ENCODE measurements around the gene CEP104. TPM values are rescaled to one million over a fixed set of nuclear protein-coding genes. Genes with fewer than 3 reads are reported as not detected.

Gene CEP104
- total and polyA plus RNA-seq, 7 experiments from 2014 or later, result 12.7 to 68.0 (median 44.5) TPM

GRCh38 chr1:3783651-3784474 is 73.1 kb downstream of the CEP104 start:
- Histone ChIP-seq H3K4me1 (ENCODE audit: control insufficient read depth in 2 of 2, insufficient read depth in 2 of 2, low read length in 2 of 2) (peaks cover 0 to 15% of the 10 kb centered on the region in 2 donors), H3K27me3 (ENCODE audit: control insufficient read depth in 2 of 2, insufficient read depth in 2 of 2, low read length in 2 of 2) (no peaks in the 10 kb centered on the region), H3K9me3 (ENCODE audit: control insufficient read depth in 2 of 3, low read length in 3 of 3) (no peaks in the 10 kb centered on the region), H3K36me3 (ENCODE audit: control insufficient read depth in 2 of 3, insufficient read depth in 3 of 3, low read length in 3 of 3) (peaks cover 15 to 100% (median 17%) of the 10 kb centered on the region in 3 experiments), H3K27ac (ENCODE audit: low read depth, low read length) (no peak overlapping the region), H3K4me3 (ENCODE audit: low read length) (no peak overlapping the region)
- Mint-ChIP-seq H3K27ac (no peak overlapping the region), H3K4me1 (peaks cover 5 to 15% (median 6%) of the 10 kb centered on the region in 7 donors), H3K4me3 (no peak overlapping the region), H3K36me3 (peaks cover 7 to 56% (median 12%) of the 10 kb centered on the region in 5 donors), H3K27me3 (no peaks in the 10 kb centered on the region), H3K9me3 (no peaks in the 10 kb centered on the region)
- CTCF ChIA-PET, result no interaction called here
- intact Hi-C loops (cut with micrococcal nuclease), result no loop called here
- ATAC-seq (no peak), DNase-seq (no peak)
- POLR2A ChIA-PET, result no interaction called here

GRCh38 chr1:3780901-3781300 is 76.1 kb downstream of the CEP104 start:
- no peaks in the 10 kb centered on the region for H3K9me3 Mint-ChIP-seq
- H3K4me1 Mint-ChIP-seq, result peaks cover 0 to 2% (median under 1%) of the 10 kb centered on the region in 7 donors
- ATAC-seq, result no peak
- H3K36me3 Mint-ChIP-seq, result peaks cover 7 to 49% (median 12%) of the 10 kb centered on the region in 5 donors
- H3K4me3 Mint-ChIP-seq, result no peak overlapping the region
- H3K27me3 Mint-ChIP-seq, result no peaks in the 10 kb centered on the region
- intact Hi-C loops (cut with micrococcal nuclease), result no loop called here
- Histone ChIP-seq H3K36me3 (ENCODE audit: control insufficient read depth in 2 of 3, insufficient read depth in 3 of 3, low read length in 3 of 3) (peaks cover 15 to 78% (median 17%) of the 10 kb centered on the region in 3 experiments), H3K27ac (ENCODE audit: low read depth, low read length) (no peak overlapping the region), H3K27me3 (ENCODE audit: control insufficient read depth in 2 of 2, insufficient read depth in 2 of 2, low read length in 2 of 2) (no peaks in the 10 kb centered on the region), H3K9me3 (ENCODE audit: control insufficient read depth in 2 of 3, low read length in 3 of 3) (no peaks in the 10 kb centered on the region), H3K4me3 (ENCODE audit: low read length) (no peak overlapping the region), H3K4me1 (ENCODE audit: control insufficient read depth in 2 of 2, insufficient read depth in 2 of 2, low read length in 2 of 2) (no peaks in the 10 kb centered on the region)
- no peak overlapping the region for H3K27ac Mint-ChIP-seq
- DNase-seq, result no peak
- ChIA-PET CTCF (no interaction called here), POLR2A (no interaction called here)

GRCh38 chr1:3779912-3780416 is 77.0 kb downstream of the CEP104 start:
- Histone ChIP-seq H3K9me3 (ENCODE audit: control insufficient read depth in 2 of 3, low read length in 3 of 3) (no peaks in the 10 kb centered on the region), H3K36me3 (ENCODE audit: control insufficient read depth in 2 of 3, insufficient read depth in 3 of 3, low read length in 3 of 3) (peaks cover 15 to 68% (median 17%) of the 10 kb centered on the region in 3 experiments), H3K4me3 (ENCODE audit: low read length) (no peak overlapping the region), H3K4me1 (ENCODE audit: control insufficient read depth in 2 of 2, insufficient read depth in 2 of 2, low read length in 2 of 2) (no peaks in the 10 kb centered on the region), H3K27ac (ENCODE audit: low read depth, low read length) (no peak overlapping the region), H3K27me3 (ENCODE audit: control insufficient read depth in 2 of 2, insufficient read depth in 2 of 2, low read length in 2 of 2) (no peaks in the 10 kb centered on the region)
- CTCF ChIA-PET, result no interaction called here
- H3K4me3 Mint-ChIP-seq, result no peak overlapping the region
- H3K27ac Mint-ChIP-seq, result peak overlapping the region in 1 of 9 donors; percentile 65
- POLR2A ChIA-PET, result interaction anchor here (1.5 kb wide), 1 partner anchor 22 kb away, joined by 3 read pairs; no protein-coding TSS in a partner anchor
- no peaks in the 10 kb centered on the region for H3K27me3 Mint-ChIP-seq
- ATAC-seq, result no peak
- peaks cover 7 to 43% (median 8%) of the 10 kb centered on the region in 5 donors for H3K36me3 Mint-ChIP-seq
- intact Hi-C loops (cut with micrococcal nuclease), result loop anchor here in 1 of 2 donors (10.0 kb wide), 1 partner anchor 155 kb away; the partner anchor contains the start of gene TPRG1L
- no peak for DNase-seq
- H3K9me3 Mint-ChIP-seq, result no peaks in the 10 kb centered on the region
- peaks cover 0 to 6% (median 3%) of the 10 kb centered on the region in 7 donors for H3K4me1 Mint-ChIP-seq

GRCh38 chr1:3779265-3779911 is 77.6 kb downstream of the CEP104 start:
- no peaks in the 10 kb centered on the region for H3K9me3 Mint-ChIP-seq
- peaks cover 7 to 40% (median 8%) of the 10 kb centered on the region in 5 donors for H3K36me3 Mint-ChIP-seq
- Histone ChIP-seq H3K27ac (ENCODE audit: low read depth, low read length) (no peak overlapping the region), H3K4me1 (ENCODE audit: control insufficient read depth in 2 of 2, insufficient read depth in 2 of 2, low read length in 2 of 2) (no peaks in the 10 kb centered on the region), H3K9me3 (ENCODE audit: control insufficient read depth in 2 of 3, low read length in 3 of 3) (no peaks in the 10 kb centered on the region), H3K27me3 (ENCODE audit: control insufficient read depth in 2 of 2, insufficient read depth in 2 of 2, low read length in 2 of 2) (no peaks in the 10 kb centered on the region), H3K36me3 (ENCODE audit: control insufficient read depth in 2 of 3, insufficient read depth in 3 of 3, low read length in 3 of 3) (peaks cover 15 to 62% (median 17%) of the 10 kb centered on the region in 3 experiments), H3K4me3 (ENCODE audit: low read length) (no peak overlapping the region)
- ATAC-seq, result no peak
- peaks cover 0 to 7% (median 3%) of the 10 kb centered on the region in 7 donors for H3K4me1 Mint-ChIP-seq
- CTCF ChIA-PET, result no interaction called here
- peak overlapping the region in 1 of 9 donors; percentile 30 for H3K27ac Mint-ChIP-seq
- no peak overlapping the region for H3K4me3 Mint-ChIP-seq
- intact Hi-C loops (cut with micrococcal nuclease), result loop anchor here in 1 of 2 donors (10.0 kb wide), 1 partner anchor 155 kb away; the partner anchor contains the start of gene TPRG1L
- no peak for DNase-seq
- H3K27me3 Mint-ChIP-seq, result no peaks in the 10 kb centered on the region
- POLR2A ChIA-PET, result interaction anchor here (1.5 kb wide), 1 partner anchor 23 kb away, joined by 3 read pairs; no protein-coding TSS in a partner anchor

GRCh38 chr1:3778590-3779264 is 78.3 kb downstream of the CEP104 start:
- Histone ChIP-seq H3K36me3 (ENCODE audit: control insufficient read depth in 2 of 3, insufficient read depth in 3 of 3, low read length in 3 of 3) (peaks cover 15 to 56% (median 17%) of the 10 kb centered on the region in 3 experiments), H3K4me3 (ENCODE audit: low read length) (no peak overlapping the region), H3K4me1 (ENCODE audit: control insufficient read depth in 2 of 2, insufficient read depth in 2 of 2, low read length in 2 of 2) (no peaks in the 10 kb centered on the region), H3K9me3 (ENCODE audit: control insufficient read depth in 2 of 3, low read length in 3 of 3) (no peaks in the 10 kb centered on the region), H3K27me3 (ENCODE audit: control insufficient read depth in 2 of 2, insufficient read depth in 2 of 2, low read length in 2 of 2) (no peaks in the 10 kb centered on the region), H3K27ac (ENCODE audit: low read depth, low read length) (no peak overlapping the region)
- peaks cover 7 to 33% (median 8%) of the 10 kb centered on the region in 5 donors for H3K36me3 Mint-ChIP-seq
- H3K9me3 Mint-ChIP-seq, result no peaks in the 10 kb centered on the region
- H3K27ac Mint-ChIP-seq, result no peak overlapping the region
- H3K27me3 Mint-ChIP-seq, result no peaks in the 10 kb centered on the region
- ChIA-PET POLR2A (interaction anchor here (1.5 kb wide), 1 partner anchor 24 kb away, joined by 3 read pairs; no protein-coding TSS in a partner anchor), CTCF (interaction anchor here (0.5 kb wide), 1 partner anchor 269 kb away, joined by 3 read pairs; no protein-coding TSS in a partner anchor)
- ATAC-seq (no peak), DNase-seq (no peak)
- H3K4me3 Mint-ChIP-seq, result no peak overlapping the region
- intact Hi-C loops (cut with micrococcal nuclease), result loop anchor here in 1 of 2 donors (10.0 kb wide), 1 partner anchor 154 kb away; the partner anchor contains the start of gene TPRG1L
- H3K4me1 Mint-ChIP-seq, result peaks cover 0 to 7% (median 3%) of the 10 kb centered on the region in 7 donors
